Activated T-cell treated with anti-CD3 and anti-CD28 coated beads for 1 hour (primary cell): ENCODE data around the gene ZNF783.
"Not testable (repeated sequence)": the region's sequence is repeated elsewhere in the genome, so short reads cannot be mapped to it uniquely, and the experiment has no call there.

Experiments used
- DNase-seq: peaks from one replicate; pipeline ENCODE4 v3.0.0-alpha.2; 2020; ENCODE audit warnings: low read depth

ZNF783 gene

DNA sequence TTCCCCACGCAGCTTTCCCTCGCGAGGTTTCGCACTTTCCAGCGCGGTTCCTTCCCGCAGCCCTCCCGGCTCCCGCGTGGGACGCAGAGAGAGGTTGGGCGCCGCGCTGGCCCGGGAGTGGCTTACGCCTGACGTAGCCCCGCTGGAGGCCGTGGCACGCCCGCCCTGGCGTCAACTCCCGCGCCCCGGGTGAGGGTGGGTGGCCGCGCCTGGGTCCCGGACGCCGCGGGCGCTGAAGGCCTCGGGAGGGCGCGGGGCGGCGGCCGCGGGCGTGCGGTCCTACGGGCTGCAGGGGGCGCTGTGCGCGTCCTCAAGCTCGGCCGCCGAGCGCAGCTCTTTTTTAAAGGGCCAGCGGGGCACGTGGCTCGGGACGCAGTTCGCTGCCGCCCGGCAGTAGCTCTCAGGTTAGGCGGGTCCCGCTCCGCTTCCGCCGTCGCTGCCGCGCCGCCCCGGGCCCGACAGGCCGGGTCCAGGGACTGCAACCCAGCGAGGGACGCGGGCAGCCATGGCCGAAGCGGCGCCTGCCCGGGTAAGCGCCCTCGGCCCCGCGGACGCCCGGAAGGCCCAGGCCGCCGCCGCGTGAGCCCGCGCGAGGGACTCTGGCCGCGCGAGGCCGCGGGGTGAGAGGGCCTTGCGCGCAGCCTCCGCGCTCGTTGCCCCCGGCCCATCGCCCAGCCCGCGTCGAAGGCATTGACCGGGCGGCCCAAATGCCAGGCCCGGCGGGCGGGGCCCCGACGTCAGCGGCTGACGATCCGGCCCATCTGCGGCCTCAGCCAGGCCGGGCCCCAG, at the start of gene ZNF783:
Gene ZNF783 (plus strand): TSS at position 368 of the 789 bp plus-strand sequence. CDS start 138 bp downstream, at position 506.
- peak; percentile 78 for DNase-seq

DNA sequence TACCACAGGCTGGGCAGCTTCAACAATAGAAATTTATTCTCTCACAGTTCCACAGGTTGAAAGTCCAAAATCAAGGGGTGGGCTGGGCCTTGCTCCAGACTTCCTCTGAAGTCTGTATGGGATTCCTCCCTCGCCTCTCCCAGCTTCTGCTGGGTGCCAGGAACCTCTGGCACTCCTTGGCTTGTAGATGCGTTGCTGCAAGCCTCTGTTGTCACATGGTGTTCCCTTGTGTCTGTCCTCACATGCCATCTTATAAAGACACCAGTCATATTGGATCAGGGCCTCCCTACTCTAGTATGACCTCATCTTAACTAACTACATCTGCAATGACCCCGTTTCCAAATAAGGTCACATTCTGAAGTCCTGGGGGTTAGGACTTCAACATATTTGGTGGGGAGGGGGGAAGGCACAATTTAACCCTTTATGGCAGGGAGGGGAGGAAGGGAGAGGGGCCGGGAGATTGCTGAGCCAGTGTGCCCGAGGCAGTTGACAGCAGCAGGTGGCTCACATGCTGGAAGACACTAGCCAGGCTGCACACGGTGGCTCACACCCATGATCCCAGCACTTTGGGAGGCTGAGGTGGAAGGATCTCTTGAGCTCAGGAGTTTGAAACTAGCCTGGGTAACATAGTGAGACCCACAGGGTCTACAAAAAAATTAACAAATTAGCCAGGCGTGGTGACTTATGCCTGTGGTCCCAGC, 47.8 kb upstream of the ZNF783 start:
- no peak for DNase-seq

DNA sequence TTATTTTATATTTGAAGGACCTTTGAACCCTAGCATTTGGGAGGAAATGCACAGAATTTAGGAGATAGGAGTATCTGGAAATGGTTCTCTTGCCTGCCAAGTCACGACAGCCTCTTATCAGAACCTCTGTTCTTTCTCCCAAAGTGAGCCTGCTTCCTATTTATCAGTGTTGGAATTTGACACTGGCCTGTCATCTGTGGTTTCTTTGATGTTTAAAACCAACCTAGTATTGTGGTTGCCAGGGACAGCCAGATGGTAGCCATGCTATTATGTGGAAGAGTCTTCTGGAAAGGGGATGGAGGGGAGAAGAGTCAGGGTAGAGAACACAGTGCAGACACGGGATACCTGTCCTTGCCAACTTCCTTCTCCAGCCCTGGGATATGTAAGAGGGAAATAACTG, 45.6 kb upstream of the ZNF783 start:
- DNase-seq: no peak

DNA sequence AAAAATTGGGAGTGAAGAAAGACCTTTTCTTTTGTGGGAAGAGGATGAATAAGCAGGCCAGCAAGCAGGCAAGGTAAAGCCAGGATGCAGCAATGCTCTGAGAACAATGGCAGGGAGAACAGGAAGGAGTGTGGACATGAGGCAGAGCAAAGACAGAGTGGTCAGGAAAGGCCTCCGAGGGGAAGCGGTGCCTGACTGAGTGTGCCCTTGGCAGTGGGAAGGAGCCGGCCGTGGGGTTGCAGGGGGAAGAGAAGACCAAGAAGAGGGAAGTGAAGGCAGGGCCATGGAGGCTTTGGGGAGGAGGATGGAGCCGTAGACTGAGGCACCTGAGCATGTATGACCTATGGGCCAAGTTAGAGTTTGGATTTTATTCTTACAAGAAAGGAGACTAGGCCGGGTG, 44.4 kb upstream of the ZNF783 start:
- no peak for DNase-seq

DNA sequence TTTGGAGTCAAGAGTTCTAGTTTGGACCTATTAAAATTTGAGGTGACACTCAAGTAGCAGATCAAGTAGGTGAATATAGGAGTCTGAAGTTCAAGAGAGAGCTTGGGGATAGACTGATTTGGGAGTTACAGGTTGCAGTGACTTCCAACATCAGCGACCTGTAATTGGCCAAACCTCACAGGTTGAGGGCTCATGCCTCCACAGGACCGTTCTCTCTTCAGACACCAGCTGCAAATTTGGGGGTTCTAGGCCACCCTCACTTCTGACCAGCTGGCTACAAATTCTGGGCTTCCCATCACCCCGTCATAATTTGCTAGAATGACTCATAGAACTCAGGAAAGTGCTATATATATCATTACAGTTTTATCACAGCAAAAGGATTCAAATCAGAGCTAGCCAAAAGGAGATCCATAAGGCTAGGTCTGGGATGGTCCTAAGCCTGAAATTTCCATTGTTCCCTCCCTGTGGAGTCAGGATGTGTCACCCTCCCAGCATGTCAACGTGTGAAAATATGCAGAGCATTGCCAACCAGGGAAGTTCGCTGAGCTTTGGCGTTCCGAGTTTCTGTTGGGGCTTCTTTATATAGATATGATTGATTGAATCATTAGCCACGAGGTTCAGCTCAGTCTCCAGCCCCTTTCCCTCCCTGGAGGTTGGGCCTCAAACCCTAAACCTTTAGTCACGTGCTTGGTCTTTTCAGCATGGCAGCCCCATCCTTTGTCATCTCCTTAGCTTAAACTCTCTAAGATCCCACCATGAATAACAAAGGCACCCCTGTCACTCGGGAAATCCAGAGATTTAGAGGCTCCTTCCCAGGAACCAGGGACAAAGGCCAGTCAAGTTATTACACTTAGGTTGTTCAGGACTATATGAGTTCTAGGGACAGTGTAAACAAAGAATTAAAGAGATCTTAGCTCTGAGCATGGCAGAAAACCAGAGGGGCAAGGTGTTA, 43.3 kb upstream of the ZNF783 start:
- no peak for DNase-seq

DNA sequence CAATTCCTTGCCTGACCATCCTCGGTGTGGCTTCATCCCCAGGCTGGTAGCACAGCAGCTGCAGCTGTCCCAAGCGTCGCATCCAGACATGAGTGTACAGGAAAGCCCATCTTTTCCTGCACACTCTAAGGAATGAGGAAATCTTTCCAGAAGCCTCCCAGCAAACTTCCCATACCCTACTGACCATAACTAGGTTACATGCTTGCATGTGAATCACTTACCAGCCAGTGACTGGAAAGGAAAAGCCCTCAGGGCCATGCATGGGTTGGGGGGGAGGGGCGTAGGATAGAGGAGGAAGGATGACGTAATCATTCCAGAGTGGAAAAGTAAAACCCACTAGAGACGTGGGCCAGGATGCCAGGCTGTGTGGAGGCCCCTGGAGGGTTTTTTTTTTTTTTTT, 41.5 kb upstream of the ZNF783 start:
- DNase-seq: no peak

DNA sequence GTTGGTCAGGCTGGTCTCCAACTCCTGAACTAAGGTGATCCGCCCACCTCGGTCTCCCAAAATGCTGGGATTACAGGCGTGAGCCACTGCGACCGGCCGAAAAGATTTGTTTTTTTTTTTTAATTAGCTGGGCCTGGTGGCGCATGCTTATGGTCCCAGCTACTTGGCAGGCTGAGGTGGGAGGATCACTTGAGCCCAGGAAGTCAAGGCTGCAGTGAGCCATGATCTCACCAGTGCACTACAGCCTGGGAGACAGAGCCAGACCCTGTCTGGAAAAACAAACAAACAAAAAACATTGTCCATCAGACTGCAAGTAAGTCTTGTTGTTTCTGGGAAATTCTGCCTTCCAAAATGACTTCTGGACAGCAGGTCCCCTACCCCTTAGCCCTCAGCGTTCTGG, 38.8 kb upstream of the ZNF783 start:
- no peak for DNase-seq

DNA sequence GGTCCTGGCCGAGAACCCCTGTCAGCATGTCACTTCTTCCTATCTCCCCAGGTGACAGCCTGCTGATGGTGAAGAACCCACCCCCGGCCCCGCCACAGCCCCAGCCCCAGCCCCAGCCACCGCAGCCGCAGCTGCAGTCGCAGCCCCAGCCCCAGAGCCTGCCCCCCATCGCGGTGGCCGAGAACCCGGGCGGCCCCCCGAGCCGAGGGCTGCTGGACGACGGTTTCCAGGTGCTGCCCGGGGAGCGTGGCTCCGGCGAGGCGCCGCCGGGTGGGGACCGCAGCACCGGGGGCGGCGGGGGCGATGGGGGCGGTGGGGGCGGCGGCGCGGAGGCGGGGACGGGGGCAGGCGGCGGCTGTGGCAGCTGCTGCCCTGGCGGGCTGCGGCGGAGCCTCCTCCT, 38.2 kb upstream of the ZNF783 start:
- no peak for DNase-seq

DNA sequence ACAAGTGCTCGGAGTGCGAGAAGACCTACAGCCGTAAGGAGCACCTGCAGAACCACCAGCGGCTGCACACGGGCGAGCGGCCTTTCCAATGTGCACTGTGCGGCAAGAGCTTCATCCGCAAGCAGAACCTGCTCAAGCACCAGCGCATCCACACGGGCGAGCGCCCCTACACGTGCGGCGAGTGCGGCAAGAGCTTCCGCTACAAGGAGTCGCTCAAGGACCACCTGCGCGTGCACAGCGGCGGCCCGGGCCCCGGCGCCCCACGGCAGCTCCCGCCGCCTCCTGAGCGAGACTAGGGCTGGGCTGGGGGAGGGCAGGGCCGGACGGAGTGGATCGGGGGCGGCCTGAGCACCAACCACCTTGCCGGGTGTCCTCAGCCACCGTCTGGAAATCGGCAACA, 37.6 kb upstream of the ZNF783 start:
- no peak for DNase-seq

DNA sequence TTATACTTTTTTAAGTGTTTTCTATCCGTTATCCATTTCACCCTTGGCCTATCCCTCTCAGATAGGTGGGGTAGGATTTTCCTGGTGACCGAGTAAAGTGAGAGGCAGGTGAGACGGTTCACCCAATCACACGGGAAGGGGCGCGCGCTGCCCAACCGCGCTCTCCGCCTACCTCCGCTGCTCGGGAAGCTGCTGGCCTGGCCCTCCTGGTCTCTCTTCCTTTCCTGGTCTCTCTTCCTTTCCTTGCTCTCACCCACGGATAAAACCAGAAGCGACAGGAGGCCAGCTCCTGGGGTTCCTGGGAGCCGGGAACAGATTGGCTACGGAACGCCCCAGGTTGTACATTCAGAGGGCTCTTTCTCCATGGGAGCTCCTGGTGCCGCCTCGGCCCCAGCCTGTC, 36.9 kb upstream of the ZNF783 start:
- DNase-seq: no peak

DNA sequence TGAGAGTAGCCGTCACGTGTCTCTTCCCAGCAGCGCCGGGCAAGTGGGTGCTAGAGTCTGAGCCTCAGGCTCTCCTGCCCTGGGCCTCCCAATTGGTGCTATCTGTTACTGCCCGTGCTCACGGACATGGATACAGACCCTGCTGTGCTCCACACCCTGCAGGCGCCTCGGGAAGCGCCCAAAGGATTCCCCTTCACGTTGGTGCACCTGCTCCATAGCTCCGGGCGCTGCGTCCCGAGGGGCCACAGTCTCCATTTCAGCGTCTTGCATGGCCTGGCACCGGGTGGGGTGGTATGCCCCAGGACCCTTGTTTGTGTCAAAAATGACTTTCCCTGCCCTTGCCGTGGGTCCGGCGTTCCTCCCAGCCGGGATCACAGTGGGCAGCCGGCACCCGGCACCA, 36.3 kb upstream of the ZNF783 start:
- DNase-seq: no peak

DNA sequence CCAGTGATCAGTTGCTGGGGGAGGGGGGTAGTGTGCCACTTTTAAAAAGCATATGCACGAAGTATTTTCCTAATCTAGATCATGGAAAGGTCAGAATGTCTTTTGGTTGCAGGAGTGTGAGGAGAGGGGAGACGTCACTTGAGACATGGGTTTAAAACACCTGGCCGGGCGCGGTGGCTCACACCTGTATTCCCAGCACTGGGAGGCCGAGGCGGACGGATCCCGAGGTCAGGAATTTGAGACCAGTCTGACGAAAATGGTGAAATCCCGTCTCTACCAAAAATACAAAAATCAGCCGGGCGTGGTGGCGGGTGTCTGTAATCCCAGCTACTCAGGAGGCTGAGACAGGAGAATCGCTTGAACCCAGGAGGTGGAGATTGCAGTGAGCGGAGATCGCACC, 35.6 kb upstream of the ZNF783 start:
- not testable (repeated sequence) for DNase-seq

DNA sequence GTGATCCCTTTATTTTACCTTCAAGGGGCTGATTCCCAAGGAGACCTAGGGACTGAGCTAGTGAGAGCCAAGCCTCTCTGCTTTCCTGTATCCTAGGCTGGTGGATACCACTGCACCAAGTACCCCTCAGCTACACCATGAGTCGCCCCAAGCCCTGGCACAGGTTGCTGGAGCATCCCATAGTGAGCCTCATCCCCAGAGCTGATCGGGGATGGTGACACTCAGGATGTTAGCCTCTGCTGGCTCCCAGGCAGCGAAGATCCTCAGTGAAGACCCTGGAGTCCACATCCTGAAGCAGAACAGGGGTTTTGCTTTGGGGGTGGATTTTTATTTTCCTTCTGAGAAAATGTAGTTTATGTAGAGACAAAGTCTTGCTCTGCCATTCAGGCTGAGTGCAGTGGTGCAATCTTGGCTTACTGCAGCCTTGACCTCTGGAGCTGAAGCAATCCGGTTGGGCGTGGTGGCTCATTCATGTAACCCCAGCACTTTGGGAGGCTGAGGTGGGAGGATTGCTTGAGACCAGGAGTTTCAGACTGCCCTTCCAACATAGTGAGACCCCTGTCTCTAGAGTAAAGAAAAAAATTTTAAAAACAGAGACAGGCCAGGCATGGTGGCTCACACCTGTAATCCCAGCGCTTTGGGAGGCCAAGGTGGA, 35.0 kb upstream of the ZNF783 start:
- DNase-seq: no peak

DNA sequence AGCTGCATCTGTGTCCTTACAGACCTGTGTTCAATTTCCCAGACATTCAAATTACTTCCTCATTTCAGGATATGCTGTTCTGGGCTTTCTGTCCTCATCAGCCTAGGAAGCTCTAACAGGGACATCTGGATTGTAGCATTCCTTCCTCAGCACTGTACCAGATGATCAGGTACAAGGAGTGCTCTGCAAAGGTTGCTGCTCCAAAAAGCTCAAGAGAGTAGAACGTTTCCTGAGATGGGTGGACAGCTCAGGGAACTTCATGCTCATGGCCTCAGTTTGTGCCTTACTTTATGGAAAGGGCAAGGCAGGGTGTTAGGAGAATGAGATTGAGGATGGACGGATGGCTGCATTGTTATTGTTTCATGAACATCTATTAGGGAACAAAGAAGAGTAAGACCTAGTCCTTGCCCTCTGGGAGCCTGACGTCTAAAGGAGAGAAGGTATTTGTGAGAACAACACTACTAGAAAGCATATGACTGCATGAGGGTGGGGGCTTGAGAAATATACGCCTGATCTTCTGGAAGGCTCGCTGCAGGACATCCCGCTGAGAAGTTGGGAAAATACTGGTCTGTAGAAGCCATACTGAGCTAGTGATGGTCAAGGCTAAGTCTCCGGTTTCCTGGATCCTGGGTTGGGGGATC, 33.0 kb upstream of the ZNF783 start:
- no peak for DNase-seq

DNA sequence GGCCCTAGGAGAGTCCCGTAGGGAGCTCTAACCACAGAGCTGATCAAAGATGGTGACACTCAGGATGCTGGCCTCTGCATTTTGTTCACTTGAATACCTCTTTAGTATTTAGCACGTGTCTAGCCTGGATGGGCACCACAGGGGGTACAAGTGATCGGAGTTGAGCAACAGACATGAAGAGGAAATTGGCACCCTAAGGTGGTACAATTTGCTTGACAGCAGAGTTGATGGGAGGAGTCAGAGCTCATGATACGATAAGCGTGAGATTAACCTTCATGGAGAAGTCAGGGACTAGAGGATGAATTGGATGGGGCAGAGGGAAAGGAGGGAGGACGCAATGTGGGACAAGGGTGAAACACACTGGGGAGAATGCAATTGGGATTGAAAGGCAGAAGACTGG, 32.5 kb upstream of the ZNF783 start:
- DNase-seq: no peak

DNA sequence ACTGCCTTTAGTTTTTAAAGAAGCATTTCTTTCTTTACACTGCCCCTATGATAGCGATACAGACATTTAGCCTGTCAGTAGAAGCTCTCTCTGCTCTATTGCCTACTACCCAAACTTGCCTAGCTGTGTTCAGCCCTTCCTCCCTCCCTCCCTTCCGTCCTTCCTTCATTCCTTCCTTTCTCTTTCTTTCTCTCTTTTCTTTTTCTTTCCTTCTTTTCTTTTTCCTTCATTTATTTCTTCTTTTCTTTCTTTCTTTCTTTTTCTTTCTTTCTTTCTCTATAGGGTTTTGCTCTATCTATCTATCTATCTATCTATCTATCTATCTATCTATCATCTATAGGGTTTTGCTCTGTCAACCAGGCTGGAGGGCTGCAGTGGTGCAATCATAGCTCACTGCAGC, 29.6 kb upstream of the ZNF783 start:
- no peak for DNase-seq

DNA sequence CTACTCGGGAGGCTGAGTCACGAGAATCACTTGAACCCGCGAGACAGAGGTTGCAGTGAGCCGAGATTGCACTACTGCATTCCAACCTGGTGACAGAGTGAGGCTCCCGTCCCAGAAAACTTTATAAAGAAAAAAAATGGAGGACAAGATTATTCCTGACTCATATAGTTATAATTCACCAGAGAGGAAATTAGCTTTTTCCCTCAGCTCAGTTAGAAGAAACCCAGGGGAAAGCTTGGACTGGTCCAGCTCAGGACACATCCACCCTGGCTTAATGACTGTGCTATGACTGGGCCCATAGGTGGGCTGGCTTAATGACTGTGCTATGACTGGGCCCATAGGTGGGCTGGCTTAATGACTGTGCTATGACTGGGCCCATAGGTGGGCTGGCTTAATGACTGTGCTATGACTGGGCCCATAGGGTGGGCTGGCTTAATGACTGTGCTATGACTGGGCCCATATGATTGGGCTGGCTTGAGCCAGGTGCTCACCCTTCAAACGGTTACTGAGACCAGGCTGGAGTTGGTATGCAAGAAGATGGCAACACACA, 28.3 kb upstream of the ZNF783 start:
- not testable (repeated sequence) for DNase-seq

DNA sequence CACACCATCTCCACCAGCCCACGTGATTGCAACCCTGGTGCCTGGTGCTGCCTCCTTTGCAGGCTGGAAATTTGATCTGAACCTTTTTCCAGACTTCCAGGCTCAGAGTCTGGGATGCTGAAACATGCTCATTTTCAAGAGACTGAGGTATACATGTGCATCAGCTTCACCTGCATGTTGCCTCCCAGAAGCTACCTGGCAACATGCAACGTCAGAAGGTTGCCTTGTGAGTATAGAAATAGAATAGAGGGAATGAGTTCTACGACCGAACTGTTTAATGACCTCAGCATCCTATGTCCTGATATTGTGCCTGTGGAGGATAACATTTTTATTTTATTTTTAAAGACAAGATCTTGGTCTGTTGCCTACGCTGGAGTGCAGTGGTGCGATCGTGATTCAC, 24.5 kb upstream of the ZNF783 start:
- DNase-seq: no peak

DNA sequence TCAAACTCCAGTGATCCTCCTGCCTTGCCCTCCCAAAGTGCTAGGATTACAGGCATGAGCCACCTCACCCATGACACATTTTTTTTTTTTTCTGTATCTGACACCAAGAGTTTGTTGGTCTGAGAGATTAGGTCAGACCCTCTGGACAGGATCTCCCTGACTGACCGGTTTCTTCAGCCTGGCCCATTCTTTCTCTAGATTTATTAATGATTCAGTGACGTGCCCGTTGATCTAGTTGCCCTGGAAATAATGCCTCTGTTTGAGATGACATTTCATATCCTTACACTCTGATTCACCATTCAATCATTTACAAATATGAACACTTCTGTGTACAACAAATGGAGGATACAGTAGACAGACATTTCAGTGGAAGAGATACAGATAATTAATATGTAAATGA, 23.9 kb upstream of the ZNF783 start:
- no peak for DNase-seq

DNA sequence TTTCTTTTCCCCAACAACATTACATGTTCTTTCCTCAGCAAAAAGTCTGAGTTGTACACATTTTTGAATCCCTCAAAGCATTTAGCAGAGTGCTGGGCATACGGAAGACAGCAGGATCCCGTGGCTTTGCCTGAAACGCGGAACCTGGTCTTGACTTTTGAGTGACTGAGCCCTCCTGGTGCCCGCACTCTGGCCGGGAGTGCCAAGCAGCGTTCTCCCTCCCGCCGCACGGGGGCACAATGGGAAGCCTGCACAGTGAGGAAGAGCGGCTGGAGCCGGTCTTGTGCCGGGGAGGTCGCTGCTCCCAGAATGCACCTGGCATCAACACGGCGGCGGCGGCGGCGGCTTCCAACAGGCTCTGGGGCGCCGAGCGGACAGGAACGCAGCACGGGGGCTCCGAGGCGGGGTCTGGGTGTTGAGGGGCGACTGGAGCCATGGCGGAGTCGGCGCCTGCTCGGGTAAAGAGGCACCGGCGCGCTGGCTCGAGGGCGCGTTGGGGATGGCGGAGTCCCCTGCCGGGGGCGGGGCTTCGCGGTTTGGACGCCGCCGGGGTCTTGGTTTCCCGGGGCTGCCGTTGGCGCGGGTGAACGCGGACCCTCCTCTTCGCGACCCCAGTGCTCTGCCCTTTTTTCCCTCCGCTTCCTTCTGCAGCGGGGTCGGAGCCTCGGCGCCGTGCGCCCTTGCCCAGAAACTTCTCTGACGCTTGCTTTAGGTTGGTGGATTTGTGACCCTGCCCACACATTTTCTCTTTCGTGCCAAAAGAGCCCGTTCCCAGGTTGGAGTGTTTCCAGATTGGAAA, 22.5 kb upstream of the ZNF783 start, which contains the start of gene ZNF212:
Gene ZNF212 (plus strand): TSS at position 307 of the 799 bp plus-strand sequence. CDS start 128 bp downstream, at position 435.
- peak; percentile 84 for DNase-seq
